ENCODE results near the gene TNFRSF19.

Gene TNFRSF19

GRCh38 chr13:23605831-23606230 lies 35.6 kb downstream of the TNFRSF19 start:
- no peak for DNase-seq (ENCODE audit: low read depth)

DNA sequence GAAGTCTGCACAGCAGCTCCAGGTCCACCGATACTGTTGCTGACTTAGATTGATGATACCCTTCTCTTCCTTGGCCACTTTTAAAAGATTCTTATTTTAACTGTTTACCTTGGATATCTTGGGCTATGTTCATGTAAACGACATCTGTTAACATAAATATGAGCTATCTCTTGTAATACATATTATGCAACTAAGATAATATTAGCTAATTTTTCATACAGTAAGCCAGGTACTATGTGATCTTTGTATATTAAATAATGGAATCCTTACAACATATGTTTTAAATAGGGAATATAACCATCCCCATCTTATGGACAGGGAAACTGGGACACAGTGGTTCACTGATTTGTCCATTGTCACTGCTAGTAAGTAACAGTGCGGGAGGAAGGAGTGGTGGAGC lies 37.9 kb downstream of the TNFRSF19 start:
- no peak for DNase-seq (ENCODE audit: low read depth)

- DNase-seq (ENCODE audit: low read depth), result no peak
These were observed 38.6 kb downstream of the TNFRSF19 start for GRCh38 chr13:23608701-23609413.

DNA sequence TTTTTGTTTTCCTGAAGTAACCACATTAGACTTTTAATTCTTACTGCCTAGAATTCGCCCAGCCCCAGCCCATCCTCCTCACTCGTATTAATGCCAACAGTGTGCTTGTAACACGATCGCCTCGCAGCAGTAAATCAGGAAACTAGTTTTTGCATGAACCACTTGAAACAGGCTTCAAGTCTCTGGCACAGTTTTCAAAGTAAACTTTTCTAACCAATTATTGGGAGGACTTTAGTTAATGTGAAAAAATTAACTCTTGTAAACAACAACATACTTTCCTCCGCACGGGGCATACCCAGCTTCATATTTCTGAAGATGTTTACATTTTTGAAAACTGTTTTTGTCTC lies 39.2 kb downstream of the TNFRSF19 start:
- DNase-seq (ENCODE audit: low read depth), result no peak

GRCh38 chr13:23609874-23610576 lies 39.8 kb downstream of the TNFRSF19 start:
- no peak for DNase-seq (ENCODE audit: low read depth)

DNA sequence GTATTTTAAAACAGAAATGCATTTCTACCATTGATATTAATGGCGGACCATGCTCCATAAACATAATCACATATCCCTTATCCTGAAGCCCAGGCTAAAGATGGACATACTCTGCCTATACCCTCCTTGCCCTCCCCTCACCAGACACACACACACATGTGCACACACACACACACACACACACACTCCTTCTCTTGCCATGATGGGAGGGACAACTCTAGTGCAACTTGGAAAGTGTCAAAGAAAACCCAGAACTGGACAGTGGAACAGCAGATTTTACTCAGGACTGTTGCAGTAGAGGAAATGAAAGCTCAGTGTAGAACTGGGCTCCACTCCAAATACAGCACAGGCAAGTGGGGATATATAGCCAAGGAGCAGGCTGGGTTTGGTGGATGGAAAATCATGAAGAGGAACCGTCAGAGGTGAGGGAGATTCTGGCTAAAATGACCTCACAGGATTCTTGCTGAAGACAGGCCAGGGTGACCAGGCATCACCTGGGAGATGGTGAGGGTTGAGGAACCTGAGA lies 40.8 kb downstream of the TNFRSF19 start:
- DNase-seq (ENCODE audit: low read depth), result no peak

GRCh38 chr13:23612182-23612581 lies 42.0 kb downstream of the TNFRSF19 start:
- no peak for DNase-seq (ENCODE audit: low read depth)

- DNase-seq (ENCODE audit: low read depth), result no peak
These were observed 42.5 kb downstream of the TNFRSF19 start for GRCh38 chr13:23612731-23613130.

DNA sequence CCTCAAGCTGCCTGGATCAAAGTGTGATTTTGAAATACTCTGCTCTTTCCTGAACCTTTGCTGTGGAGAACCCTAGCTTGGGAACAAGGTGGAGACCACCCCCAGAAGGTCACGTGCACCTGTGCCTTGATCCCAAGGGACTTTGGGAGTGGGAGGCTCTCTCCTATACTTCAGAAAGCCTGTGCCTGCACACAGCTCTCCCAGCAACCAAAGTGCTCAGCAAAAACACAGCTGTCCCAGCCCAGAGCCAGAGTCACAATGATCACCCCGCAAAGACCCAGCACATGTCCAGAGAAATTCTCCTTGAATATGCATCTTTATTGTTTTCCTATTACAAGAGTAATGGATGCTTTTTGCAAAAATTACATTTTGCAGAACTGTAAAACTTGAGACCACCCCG lies 43.4 kb downstream of the TNFRSF19 start:
- no peak for DNase-seq (ENCODE audit: low read depth)

- DNase-seq (ENCODE audit: low read depth), result no peak
These were observed 45.3 kb downstream of the TNFRSF19 start for GRCh38 chr13:23615395-23616081.

GRCh38 chr13:23616228-23616627 lies 46.0 kb downstream of the TNFRSF19 start:
- DNase-seq (ENCODE audit: low read depth), result no peak

- no peak for DNase-seq (ENCODE audit: low read depth)
These were observed 47.4 kb downstream of the TNFRSF19 start for GRCh38 chr13:23617551-23618024.

- no peak for DNase-seq (ENCODE audit: low read depth)
These were observed 48.1 kb downstream of the TNFRSF19 start for GRCh38 chr13:23618341-23618740.

GRCh38 chr13:23619068-23619855 lies 49.0 kb downstream of the TNFRSF19 start:
- DNase-seq (ENCODE audit: low read depth), result no peak

DNA sequence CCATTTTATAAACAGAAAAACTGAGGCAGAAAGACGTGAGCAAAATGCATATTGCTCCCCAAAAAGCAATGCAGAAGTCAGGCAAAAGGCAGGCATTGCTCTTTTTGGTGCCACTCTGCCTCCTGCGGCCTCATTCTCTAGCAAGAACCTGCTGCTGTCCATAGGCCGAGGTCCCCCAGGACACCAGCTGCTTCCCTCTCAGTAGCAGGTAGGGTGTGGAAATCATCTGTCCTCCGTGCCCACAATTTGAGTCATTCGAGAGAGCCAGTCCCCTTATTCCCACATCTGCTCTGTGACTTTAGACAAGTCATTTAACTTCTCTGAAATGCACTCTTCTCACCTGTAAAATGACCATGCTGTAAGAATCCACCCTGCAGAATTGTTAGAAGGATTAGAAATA lies 50.0 kb downstream of the TNFRSF19 start:
- DNase-seq (ENCODE audit: low read depth), result no peak

DNA sequence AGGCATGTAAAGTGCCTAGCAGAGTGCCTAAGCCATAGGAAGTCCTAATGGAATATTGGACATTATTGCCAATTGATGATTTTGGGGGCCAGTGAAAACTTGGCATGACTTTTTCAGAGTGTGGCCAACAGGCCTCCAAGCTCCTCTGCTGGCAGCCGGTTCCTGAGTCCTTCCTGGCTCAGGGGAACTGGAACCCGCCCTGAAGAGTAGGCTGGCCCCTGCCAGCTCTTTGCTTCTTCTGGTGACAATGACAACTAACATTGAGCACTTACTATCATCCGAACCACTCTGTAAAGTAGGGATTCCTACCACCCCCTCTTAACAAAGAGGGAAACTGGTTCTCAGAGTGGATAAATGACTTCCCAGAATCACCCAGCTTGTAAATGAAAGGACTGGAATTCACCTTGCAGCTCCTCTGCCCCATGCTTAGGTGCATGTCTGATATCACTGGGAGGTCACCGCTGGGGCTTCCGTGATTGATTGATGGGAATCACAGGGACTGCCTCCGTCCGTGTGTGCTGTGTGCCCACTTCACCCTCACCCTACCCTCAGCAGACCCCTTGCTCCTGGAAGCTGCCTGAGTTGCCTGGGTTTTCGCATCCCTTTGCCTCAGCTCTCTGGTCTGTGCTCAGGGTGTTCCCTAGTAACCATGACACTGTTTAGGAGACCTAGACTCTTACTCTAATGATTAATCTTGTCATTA lies 50.6 kb downstream of the TNFRSF19 start:
- DNase-seq (ENCODE audit: low read depth), result no peak

- DNase-seq (ENCODE audit: low read depth), result no peak
These were observed 51.1 kb downstream of the TNFRSF19 start for GRCh38 chr13:23621316-23621645.

DNA sequence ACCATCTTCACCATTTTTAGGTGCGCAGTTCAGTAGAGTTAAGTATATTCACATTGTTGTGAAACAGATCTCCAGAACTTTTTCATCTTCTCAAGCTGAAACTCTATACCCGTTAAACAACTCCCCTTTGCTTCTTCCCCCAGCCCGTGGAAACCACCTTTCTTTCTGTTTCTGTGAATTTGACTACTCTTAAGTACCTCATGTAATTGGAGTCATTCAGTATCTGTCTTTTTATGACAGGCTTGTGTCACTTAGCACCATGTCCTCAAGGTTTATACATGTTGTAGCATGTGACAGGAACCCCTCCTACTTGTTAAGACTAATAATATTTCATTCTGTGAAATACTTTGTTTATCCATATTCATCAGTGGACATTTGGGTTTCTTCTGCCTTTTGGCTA lies 52.8 kb downstream of the TNFRSF19 start:
- DNase-seq (ENCODE audit: low read depth), result no peak

- no peak for DNase-seq (ENCODE audit: low read depth)
These were observed 53.2 kb downstream of the TNFRSF19 start for GRCh38 chr13:23623394-23623793.

DNA sequence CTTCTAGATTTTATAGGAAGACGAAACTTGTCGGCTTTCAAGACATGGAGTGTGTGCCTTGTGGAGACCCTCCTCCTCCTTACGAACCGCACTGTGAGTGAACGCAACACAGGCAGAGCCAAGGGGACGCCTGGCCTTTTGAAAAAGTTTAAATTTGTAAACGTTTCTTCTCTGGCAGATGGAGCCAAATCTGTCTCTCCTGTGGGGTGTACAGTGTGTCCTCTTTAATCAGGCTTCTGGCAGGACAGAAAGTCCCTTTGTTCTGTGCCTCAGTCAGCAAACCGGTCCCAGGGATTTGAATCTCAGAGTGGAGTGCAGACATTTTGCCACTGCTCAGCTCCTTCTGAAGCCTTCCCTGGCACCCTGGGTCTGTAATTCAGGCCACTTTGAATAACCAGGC lies 56.5 kb downstream of the TNFRSF19 start:
- DNase-seq (ENCODE audit: low read depth), result no peak

- DNase-seq (ENCODE audit: low read depth), result no peak
These were observed 57.2 kb downstream of the TNFRSF19 start for GRCh38 chr13:23627410-23627809.

DNA sequence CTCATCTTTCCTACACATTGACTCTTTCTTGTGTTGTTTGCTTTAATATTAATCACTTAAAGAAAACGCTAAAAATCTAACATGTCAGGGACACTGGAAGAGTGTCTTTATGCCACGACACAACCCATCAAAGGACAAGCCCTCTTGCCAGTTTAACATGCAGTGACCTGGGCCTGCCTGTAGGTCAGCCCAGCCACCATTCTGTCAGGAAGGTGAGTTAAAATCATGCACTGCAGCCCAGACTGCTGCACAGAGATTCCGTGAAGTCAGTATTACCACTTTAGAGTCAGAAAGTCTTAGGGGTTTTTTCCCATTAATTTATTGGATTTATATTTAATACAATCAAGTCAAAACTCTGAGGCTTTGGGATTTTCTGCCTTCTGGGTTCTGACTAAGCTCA lies 58.0 kb downstream of the TNFRSF19 start:
- DNase-seq (ENCODE audit: low read depth), result no peak

Measured in stimulated activated CD8-positive, alpha-beta memory T cell treated with anti-CD3 and anti-CD28 coated beads, Interleukin-12 subunit alpha, Interleukin-12 subunit beta, amount 100 ng/mL, for 4 hours (primary cell).